GM19372 (cell line): Measurements from ENCODE around the gene SLC30A4.
"Not testable (repeated sequence)": the region's sequence is repeated elsewhere in the genome, so short reads cannot be mapped to it uniquely, and the experiment has no call there.

ENCODE experiments used
- ATAC-seq: cut with Tn5 transposase; IDR thresholded peaks from one replicate; pipeline ENCODE4 v1.9.1; 2021; ENCODE audit warnings: mild to moderate bottlenecking, low read depth, moderate library complexity; ENCODE audit not compliant: unreplicated experiment

The SLC30A4 gene

GRCh38 chr15:45521596-45522327, 793 bp downstream of the SLC30A4 start:
- peak; percentile 10 for ATAC-seq

DNA sequence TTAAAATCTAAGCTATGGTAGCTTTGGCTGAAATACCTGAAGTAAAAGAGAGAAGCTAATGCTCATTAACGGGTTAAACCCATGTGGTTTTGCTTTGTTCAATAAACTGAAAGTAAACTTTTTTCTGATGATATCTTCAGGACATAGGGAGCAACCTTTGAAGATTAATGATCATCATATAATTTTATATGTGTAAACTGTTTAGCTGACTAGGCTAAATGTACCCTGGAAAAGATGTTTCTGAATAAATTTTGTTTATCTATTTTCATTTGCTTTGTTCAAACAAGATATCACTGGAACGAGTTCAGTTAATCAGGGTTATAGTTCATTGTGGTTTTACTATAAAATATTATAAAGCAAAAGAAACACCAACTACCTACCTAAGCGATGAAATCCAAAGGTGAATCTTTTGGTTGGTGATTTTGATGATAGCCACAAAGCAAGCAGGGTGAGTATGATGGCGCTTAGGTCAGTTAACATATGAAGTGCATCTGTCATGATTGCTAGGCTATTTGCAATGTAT, 11.7 kb downstream of the SLC30A4 start:
- no peak for ATAC-seq

DNA sequence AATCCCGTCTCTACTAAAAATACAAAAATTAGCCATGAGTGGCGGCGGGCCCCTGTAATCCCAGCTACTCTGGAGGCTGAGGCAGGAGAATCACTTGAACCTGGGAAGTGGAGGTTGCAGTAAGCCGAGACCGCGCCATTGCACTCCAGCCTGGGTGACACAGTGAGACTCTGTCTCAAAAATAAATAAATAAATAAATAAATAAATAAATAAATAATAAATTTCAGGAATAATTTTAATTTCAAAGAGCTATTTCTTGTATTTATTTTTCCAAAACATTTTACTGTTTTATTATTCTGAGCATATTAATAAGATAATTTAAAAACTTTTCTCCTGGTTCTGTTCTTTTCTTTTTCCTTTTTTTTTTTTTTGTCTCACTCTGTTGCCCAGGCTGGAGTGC, 15.4 kb downstream of the SLC30A4 start:
- not testable (repeated sequence) for ATAC-seq

GRCh38 chr15:45499426-45499825, 23.1 kb downstream of the SLC30A4 start:
- ATAC-seq = no peak

DNA sequence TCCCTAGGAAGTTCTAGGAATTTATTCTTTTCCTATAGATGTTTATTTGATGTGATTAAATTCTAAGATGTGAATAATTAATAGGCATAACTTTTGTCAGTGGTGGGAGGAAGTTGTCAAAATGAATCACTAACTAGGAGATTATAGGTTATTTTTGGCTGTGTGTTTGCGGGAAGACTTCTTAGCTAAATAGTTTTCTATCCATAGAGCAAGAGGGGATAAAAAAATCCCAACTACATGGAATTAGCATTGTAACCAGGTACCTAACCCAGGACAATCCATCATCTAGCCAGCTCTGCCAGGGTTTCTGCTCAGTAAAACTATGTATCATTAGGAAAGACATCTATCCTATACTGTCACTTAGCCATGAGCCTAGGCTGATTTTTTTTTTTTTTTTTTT, 23.9 kb downstream of the SLC30A4 start:
- no peak for ATAC-seq

DNA sequence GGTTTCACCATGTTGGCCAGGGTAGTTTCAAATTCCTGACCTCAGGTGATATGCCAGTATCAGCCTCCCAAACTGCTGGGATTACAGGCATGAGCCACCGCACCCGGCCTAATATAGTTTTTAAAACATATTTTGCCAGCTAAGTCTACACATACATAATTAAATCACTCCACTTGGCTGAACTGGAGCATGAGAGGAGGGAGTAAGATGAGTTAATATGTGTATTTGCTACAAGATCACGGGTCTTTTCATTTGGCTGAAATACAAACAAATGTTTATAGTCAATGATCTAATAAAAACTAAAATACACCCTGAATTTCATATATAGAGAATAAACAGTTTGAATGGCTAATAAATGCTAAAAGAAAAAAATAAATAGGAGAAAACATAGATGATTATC, 25.3 kb downstream of the SLC30A4 start:
- no peak for ATAC-seq

DNA sequence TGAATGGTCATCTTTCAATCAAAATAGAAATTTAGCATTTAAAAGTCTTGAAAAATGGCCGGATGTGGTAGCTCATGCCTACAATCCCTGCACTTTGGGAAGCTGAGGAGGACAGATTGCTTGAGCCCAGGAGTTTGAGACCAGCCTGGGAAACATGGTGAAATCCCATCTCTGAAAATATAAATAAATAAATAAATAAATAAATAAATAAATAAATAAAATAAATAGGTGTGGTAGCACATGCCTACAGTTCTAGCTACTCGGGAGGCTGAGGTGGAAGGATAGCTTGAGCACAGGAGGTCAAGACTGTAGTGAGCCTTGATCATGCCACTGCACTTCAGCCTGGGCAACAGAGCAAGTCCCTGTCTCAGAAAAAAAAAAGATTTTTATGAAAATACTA, 25.9 kb downstream of the SLC30A4 start:
- no peak for ATAC-seq

DNA sequence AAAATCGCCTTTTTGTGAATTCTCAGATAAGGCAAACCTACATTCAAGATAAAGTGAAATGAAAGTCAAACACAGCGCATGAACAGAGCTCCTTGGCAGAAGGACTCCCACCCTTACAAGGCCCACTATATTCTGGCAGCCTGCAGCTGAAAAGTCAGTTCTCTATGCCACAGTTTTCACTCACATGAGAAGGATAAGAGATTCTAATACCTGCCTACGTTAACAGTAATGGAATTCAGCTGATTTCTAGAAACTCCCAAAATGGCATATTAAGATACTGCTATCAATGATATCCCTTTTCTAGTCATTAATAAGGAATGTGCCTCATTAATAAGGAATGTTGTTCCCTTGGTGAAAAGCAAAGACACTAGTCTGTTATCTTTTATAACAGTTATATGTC, 27.0 kb downstream of the SLC30A4 start:
- ATAC-seq = no peak

GRCh38 chr15:45489690-45490238, 32.8 kb downstream of the SLC30A4 start:
- no peak for ATAC-seq

- ATAC-seq = no peak
These were observed 36.2 kb downstream of the SLC30A4 start for GRCh38 chr15:45486317-45486716.

GRCh38 chr15:45481135-45481534, 41.4 kb downstream of the SLC30A4 start:
- ATAC-seq = no peak

GRCh38 chr15:45476410-45476809, 46.1 kb downstream of the SLC30A4 start:
- ATAC-seq = no peak

GRCh38 chr15:45474799-45475198, 47.8 kb downstream of the SLC30A4 start:
- ATAC-seq = no peak

GRCh38 chr15:45473068-45473467, 49.5 kb downstream of the SLC30A4 start:
- no peak for ATAC-seq

DNA sequence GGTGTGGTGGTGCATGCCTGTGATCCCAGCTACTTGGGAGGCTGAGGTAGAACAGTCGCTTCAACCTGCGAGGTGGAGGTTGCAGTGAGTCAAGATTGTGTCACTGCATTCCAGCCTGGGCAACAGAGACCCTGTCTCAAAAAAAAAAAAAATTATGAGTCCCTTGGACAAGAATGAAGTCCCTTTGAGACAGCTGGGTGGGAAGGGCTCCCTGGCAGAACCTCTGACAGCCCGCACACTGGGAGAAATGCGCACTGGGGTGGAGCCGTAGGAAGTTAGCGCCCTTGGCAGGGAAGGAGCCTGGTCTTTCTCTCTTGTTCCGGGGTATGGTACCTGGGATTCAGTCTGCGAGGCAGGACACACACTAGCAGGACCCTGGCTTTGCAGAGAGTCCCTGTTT, 51.4 kb downstream of the SLC30A4 start:
- no peak for ATAC-seq

DNA sequence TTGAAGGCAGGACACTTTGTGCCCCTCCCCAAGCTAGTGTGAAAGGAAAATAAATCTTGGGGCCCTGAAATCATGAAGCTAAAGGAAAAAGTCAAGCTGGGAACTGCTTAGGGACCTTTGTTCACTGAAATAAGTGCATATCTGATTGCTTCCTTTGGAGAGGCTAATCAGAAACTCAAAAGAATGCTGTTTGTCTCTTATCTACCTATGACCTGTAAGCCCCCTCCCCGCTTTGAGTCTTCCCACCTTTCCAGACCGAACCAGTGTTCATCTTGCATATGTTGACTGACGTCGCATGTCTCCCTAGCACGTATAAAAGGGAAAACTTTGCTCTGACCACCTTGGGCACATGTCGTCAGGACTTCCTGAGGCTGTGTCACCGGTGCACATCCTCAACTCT, 53.1 kb downstream of the SLC30A4 start:
- no peak for ATAC-seq

DNA sequence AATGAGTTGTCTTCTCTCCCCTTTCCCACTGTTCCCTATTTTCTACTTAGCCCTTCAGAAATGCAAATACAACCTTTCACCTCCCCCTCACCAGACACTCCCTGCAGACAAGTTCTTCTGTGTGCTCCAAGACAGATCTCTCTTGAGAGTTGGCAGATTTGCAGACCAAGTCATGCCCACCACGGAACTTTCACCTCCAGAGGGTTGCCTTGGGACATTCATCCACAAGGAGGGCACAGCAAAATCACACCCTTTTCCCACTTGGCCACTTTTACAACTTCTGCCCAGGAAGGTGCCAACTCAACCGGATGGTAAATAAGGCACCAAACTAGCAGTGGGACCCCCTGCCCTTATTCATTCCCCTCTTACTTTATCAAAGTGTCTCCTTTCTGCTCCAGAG, 53.5 kb downstream of the SLC30A4 start:
- no peak for ATAC-seq

- ATAC-seq = no peak
These were observed 54.3 kb downstream of the SLC30A4 start for GRCh38 chr15:45468294-45468693.

GRCh38 chr15:45458746-45459403, 63.7 kb downstream of the SLC30A4 start:
- no peak for ATAC-seq

- peak; percentile 58 for ATAC-seq
These were observed 64.7 kb downstream of the SLC30A4 start for GRCh38 chr15:45457641-45458539.

GRCh38 chr15:45457220-45457619, 65.3 kb downstream of the SLC30A4 start:
- ATAC-seq = no peak
